HG03439 (cell line): ENCODE measurements around the gene SPG11.

Source experiments
- ATAC-seq: cut with Tn5 transposase; IDR thresholded peaks from one replicate; pipeline ENCODE4 v1.9.1; 2021; ENCODE audit warnings: mild to moderate bottlenecking, moderate library complexity; ENCODE audit not compliant: unreplicated experiment

The SPG11 gene

DNA sequence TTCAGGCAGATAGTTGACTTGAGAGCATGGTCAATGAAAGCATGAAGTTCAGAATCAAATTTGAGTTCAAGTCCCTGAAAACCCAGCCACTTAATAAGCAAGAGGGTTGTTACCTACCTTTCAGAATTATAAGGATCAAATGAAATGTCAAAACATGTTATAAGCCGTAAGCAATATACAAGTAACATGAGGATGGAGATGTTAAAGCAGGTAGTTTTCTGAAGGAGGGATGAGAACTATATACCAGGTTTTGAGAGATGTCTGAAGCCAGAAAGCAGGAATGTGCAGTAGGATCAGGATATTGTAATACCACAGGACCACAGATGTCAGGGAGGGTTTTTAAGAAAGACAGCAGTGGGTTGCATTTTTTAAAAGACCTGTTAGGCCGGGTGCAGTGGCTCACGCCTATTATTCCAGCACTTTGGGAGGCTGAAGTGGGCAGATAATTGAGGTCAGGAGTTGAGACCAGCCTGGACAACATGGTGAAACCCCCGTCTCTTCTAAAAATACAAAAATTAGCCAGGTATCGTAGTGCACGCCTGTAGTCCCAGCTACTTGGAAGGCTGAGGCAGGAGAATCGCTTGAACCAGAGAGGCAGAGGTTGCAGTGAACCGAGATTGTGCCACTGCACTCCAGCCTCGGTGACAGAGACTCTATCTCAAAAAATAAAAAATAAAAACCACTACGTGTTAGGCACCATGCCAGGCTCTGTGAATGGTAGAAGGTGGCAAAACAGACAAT lies 133.4 kb downstream of the SPG11 start:
- no peak for ATAC-seq

DNA sequence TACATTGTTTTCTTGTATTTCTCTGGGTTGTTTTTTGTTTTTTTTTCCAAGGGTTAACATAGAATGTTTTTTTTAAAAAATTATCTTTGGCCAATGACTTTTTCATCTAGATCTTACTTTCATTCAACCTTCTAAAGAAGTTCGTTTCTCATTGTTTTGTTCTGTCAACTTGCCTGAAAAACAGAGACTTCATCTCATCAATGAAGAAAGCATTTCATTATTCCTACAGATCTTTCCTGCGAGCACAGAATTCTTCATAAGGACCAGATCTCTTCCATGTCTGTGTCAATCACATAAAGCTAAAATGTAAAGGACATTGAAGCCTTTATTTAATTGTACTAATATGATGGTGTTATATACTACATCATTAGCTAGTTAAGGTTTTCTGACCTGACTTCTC lies 136.2 kb downstream of the SPG11 start:
- no peak for ATAC-seq

DNA sequence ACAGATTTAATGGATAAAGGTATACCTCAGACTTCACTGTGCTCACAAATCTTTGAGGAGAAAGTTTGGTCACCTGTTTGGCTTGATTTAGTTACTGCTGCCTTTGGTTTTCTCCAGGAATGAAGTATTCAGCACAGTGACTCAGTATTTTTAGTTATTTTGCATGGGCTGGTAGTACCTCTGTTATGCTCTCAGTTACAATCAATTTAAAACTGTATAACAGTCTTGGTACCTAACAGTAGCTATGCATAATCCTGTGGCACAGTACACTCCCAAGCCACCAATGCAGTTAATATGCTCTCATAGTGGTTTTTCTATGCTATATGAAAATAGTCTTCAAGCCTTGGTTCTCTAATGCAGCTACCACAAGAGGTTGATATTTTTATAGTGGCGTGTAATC lies 138.4 kb downstream of the SPG11 start:
- ATAC-seq = no peak

DNA sequence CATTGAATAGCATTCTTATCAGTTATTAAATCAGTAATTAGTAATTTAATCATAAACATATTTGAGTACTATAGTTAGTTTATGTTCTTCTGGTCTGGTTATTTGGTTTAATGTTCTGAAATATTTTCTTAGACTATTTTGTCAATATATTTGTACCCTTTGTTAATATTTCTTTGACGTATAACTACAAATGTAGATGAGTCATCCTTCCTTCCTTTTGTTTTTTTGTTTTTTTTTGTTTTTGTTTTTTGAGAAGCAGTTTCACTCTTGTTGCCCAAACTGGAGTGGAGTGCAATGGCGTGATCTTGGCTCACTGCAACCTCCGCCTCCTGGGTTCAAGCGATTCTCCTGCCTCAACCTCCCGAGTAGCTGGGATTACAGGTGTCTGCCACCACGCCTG lies 143.9 kb downstream of the SPG11 start:
- no peak for ATAC-seq

DNA sequence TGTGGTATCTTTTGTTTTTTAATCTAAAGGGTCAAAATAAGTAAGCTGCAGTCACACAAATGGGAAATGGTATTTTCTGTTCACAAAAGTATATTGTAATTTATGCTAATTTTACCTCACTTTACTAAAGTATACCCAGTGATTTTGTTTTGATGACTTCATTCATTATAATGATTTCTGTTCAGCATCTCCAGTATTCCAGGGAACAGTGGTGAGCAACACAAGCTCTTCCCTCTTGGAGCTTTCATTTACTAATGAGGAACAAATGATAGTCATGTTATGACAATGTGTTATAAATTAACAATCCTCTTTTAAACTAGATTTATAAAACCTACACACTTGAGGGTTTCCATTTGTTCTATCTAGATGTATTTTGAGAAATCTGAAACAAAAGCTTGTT lies 147.0 kb downstream of the SPG11 start:
- no peak for ATAC-seq
